SK-N-DZ (cell line): Measurements from ENCODE around the gene ARHGAP26.

Experiments used
- DNase-seq: peaks from one replicate; pipeline ENCODE4 v3.0.0-alpha.2; 2015; ENCODE audit warnings: low spot score

The ARHGAP26 gene

GRCh38 chr5:142811866-142812557 lies 41.8 kb downstream of the ARHGAP26 start:
- DNase-seq: no peak

GRCh38 chr5:142813220-142813619 lies 43.0 kb downstream of the ARHGAP26 start:
- no peak for DNase-seq

GRCh38 chr5:142814122-142814521 lies 43.9 kb downstream of the ARHGAP26 start:
- DNase-seq: no peak

- no peak for DNase-seq
These were observed 45.3 kb downstream of the ARHGAP26 start for GRCh38 chr5:142815469-142815868.

GRCh38 chr5:142816531-142817430 lies 46.6 kb downstream of the ARHGAP26 start:
- no peak for DNase-seq

- DNase-seq: no peak
These were observed 47.8 kb downstream of the ARHGAP26 start for GRCh38 chr5:142817949-142818431.

GRCh38 chr5:142819292-142819691 lies 49.1 kb downstream of the ARHGAP26 start:
- DNase-seq: no peak

- DNase-seq: no peak
These were observed 49.6 kb downstream of the ARHGAP26 start for GRCh38 chr5:142819825-142820224.

GRCh38 chr5:142820447-142820846 lies 50.3 kb downstream of the ARHGAP26 start:
- no peak for DNase-seq

GRCh38 chr5:142821034-142821732 lies 51.0 kb downstream of the ARHGAP26 start:
- no peak for DNase-seq

GRCh38 chr5:142821733-142822487 lies 51.7 kb downstream of the ARHGAP26 start:
- no peak for DNase-seq

GRCh38 chr5:142823126-142823525 lies 52.9 kb downstream of the ARHGAP26 start:
- no peak for DNase-seq

GRCh38 chr5:142823806-142824205 lies 53.6 kb downstream of the ARHGAP26 start:
- DNase-seq: no peak

GRCh38 chr5:142824391-142824790 lies 54.2 kb downstream of the ARHGAP26 start:
- no peak for DNase-seq

- DNase-seq: peak; percentile 56
These were observed 55.4 kb downstream of the ARHGAP26 start for GRCh38 chr5:142825378-142826089.

- no peak for DNase-seq
These were observed 55.9 kb downstream of the ARHGAP26 start for GRCh38 chr5:142826093-142826492.

GRCh38 chr5:142826741-142827492 lies 56.7 kb downstream of the ARHGAP26 start:
- no peak for DNase-seq

GRCh38 chr5:142827934-142828576 lies 57.9 kb downstream of the ARHGAP26 start:
- no peak for DNase-seq

- no peak for DNase-seq
These were observed 58.8 kb downstream of the ARHGAP26 start for GRCh38 chr5:142828797-142829535.
